ENCODE measurements around the gene ZBTB20. TPM values are rescaled to one million over a fixed set of nuclear protein-coding genes. Genes with fewer than 3 reads are reported as not detected.

Gene ZBTB20
- total RNA-seq, 1 donor from 2014 or later, result 91.2 TPM

- Mint-ChIP-seq H3K9me3 (no peaks in the 10 kb centered on the region), H3K36me3 (ENCODE audit: low read depth) (peaks cover 7% of the 10 kb centered on the region), H3K27ac (no peak overlapping the region), H3K4me1 (peaks cover 9% of the 10 kb centered on the region), H3K4me3 (no peak overlapping the region), H3K27me3 (no peaks in the 10 kb centered on the region)
- DNase-seq (no peak), ATAC-seq (ENCODE audit: low read depth) (no peak)
- CTCF ChIA-PET, result no interaction called here
- intact Hi-C loops (cut with micrococcal nuclease), result no loop called here
- TF ChIP-seq, protein P1, sequence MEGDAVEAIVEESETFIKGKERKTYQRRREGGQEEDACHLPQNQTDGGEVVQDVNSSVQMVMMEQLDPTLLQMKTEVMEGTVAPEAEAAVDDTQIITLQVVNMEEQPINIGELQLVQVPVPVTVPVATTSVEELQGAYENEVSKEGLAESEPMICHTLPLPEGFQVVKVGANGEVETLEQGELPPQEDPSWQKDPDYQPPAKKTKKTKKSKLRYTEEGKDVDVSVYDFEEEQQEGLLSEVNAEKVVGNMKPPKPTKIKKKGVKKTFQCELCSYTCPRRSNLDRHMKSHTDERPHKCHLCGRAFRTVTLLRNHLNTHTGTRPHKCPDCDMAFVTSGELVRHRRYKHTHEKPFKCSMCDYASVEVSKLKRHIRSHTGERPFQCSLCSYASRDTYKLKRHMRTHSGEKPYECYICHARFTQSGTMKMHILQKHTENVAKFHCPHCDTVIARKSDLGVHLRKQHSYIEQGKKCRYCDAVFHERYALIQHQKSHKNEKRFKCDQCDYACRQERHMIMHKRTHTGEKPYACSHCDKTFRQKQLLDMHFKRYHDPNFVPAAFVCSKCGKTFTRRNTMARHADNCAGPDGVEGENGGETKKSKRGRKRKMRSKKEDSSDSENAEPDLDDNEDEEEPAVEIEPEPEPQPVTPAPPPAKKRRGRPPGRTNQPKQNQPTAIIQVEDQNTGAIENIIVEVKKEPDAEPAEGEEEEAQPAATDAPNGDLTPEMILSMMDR (IDR thresholded peaks at IDR 0.05), result no peak
- POLR2A ChIA-PET, result no interaction called here
Measured at GRCh38 chr3:114496874-114497273, 650.2 kb downstream of the ZBTB20 start.

GRCh38 chr3:114496466-114496865 lies 650.6 kb downstream of the ZBTB20 start:
- Mint-ChIP-seq H3K4me3 (no peak overlapping the region), H3K36me3 (ENCODE audit: low read depth) (peaks cover 7% of the 10 kb centered on the region), H3K27me3 (no peaks in the 10 kb centered on the region), H3K9me3 (no peaks in the 10 kb centered on the region), H3K27ac (no peak overlapping the region), H3K4me1 (peaks cover 9% of the 10 kb centered on the region)
- POLR2A ChIA-PET, result no interaction called here
- CTCF ChIA-PET, result no interaction called here
- intact Hi-C loops (cut with micrococcal nuclease), result no loop called here
- TF ChIP-seq, protein P1 (IDR thresholded peaks at IDR 0.05), result no peak
- DNase-seq (no peak), ATAC-seq (ENCODE audit: low read depth) (no peak)

DNA sequence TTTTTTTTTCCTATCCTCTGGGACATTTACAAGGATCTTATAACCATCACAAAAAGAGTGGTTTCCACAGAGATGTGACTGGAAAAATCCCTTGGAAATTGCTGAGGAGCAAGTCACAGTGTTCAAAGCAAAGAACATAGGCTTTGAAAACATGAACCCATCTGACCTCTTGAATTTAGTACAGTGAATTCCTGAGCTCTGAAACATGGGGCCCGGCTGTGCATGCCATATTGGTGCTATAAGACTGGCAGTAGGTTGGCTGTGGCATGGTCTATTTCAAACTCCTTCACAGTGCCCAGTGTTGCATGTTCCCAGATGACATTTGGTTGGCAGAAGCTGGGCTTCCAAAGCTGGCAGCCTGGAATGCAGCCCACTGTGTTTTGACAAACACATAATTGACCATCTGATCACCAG lies 651.1 kb downstream of the ZBTB20 start:
- ATAC-seq (ENCODE audit: low read depth) (no peak), DNase-seq (no peak)
- no peaks in the 10 kb centered on the region for H3K9me3 Mint-ChIP-seq
- peaks cover 7% of the 10 kb centered on the region for H3K36me3 Mint-ChIP-seq (ENCODE audit: low read depth)
- ChIA-PET POLR2A (no interaction called here), CTCF (interaction anchor here (0.7 kb wide), 1 partner anchor 101 kb away, joined by 3 read pairs; no protein-coding TSS in a partner anchor)
- no peaks in the 10 kb centered on the region for H3K27me3 Mint-ChIP-seq
- no peak overlapping the region for H3K27ac Mint-ChIP-seq
- no peak overlapping the region for H3K4me3 Mint-ChIP-seq
- intact Hi-C loops (cut with micrococcal nuclease), result no loop called here
- TF ChIP-seq, protein P1 (IDR thresholded peaks at IDR 0.05), result no peak
- H3K4me1 Mint-ChIP-seq, result peaks cover 9% of the 10 kb centered on the region

DNA sequence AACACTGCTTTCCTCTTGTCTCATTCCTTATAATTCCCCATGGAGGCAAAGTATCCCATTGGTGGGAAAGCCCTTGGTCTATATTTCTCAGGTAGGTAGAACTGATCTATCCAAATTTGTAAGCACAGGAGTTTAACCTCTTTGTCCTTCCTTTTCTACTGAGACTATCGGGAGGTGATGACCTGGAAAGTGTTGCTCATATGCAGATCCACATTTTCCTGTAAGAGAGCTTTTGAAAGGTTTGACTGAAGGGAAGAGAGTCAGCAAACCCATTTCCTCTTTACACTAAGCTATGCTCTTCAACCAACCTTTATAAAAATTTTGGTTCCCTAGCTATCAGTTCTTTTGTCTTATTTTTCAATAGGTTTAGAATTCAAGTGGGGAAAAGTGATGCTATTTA lies 652.6 kb downstream of the ZBTB20 start:
- no peak for ATAC-seq (ENCODE audit: low read depth)
- H3K36me3 Mint-ChIP-seq (ENCODE audit: low read depth), result peaks cover 5% of the 10 kb centered on the region
- POLR2A ChIA-PET, result no interaction called here

DNA sequence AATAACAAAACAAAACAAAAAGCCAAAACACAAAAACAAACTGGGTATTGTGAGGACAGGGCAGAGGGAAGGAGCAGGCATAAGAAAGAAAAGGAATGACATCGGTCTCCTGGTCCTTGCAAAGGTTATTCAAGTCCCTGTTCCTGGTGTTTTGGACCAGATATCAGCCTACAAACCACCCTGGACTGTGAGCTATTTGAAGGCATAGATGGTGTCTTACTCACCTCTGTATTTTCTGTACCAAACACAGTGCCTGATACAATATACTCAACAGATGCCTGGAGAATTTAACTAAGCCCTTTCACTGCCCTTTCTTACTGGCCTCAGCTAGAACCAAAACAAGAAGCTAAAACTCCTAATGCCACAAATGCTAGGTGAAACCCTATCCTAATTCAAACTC lies 656.3 kb downstream of the ZBTB20 start:
- no peak for DNase-seq
- ChIA-PET CTCF (no interaction called here), POLR2A (no interaction called here)
- Mint-ChIP-seq H3K27ac (no peak overlapping the region), H3K4me3 (no peak overlapping the region), H3K9me3 (no peaks in the 10 kb centered on the region), H3K4me1 (no peaks in the 10 kb centered on the region), H3K27me3 (no peaks in the 10 kb centered on the region), H3K36me3 (ENCODE audit: low read depth) (peaks cover 2% of the 10 kb centered on the region)
- TF ChIP-seq, protein P1 (IDR thresholded peaks at IDR 0.05), result no peak
- no peak for ATAC-seq (ENCODE audit: low read depth)
- intact Hi-C loops (cut with micrococcal nuclease), result no loop called here

More for the DNA sequence above, 652.6 kb downstream of the ZBTB20 start:
- TF ChIP-seq, protein P1 (IDR thresholded peaks at IDR 0.05), result no peak
- CTCF ChIA-PET, result no interaction called here
- Mint-ChIP-seq H3K9me3 (no peaks in the 10 kb centered on the region), H3K4me3 (no peak overlapping the region), H3K4me1 (no peaks in the 10 kb centered on the region), H3K27ac (no peak overlapping the region), H3K27me3 (no peaks in the 10 kb centered on the region)
- intact Hi-C loops (cut with micrococcal nuclease), result no loop called here
- no peak for DNase-seq
